ENCODE data around the gene DNM3.

The DNM3 gene

DNA sequence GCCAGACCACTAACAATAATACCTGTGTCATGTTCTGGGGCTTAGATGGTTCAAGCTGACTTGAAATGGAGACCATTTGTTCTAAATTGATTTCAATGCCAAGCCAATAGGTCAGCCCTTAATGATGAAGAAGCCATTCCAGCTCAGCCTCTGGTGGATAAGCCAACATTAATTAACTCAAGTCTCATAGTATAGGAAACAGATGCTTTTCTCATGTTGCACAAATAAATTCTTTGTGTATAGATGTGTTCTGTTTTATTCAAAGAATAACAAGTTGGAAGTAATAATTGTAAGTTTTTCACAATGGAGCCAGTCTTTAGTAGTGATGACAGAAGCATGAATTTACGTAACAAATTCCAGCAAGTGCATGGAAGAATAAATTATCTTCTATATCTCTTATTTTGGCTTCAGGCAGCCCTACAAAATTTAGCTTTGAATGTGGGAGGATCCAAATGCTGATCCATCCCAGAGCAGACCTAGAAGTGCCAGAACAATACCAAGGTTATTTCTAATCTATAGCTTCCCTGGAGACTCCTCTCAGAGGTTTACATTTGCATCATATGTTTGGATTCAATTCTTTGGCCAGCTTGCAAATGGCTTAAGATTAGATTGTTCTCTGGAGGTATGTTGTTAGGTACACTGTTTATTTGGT lies 536.9 kb downstream of the DNM3 start:
- H3K27ac ChIP-seq (ENCODE audit: low read depth, low read length): no peak overlapping the region

DNA sequence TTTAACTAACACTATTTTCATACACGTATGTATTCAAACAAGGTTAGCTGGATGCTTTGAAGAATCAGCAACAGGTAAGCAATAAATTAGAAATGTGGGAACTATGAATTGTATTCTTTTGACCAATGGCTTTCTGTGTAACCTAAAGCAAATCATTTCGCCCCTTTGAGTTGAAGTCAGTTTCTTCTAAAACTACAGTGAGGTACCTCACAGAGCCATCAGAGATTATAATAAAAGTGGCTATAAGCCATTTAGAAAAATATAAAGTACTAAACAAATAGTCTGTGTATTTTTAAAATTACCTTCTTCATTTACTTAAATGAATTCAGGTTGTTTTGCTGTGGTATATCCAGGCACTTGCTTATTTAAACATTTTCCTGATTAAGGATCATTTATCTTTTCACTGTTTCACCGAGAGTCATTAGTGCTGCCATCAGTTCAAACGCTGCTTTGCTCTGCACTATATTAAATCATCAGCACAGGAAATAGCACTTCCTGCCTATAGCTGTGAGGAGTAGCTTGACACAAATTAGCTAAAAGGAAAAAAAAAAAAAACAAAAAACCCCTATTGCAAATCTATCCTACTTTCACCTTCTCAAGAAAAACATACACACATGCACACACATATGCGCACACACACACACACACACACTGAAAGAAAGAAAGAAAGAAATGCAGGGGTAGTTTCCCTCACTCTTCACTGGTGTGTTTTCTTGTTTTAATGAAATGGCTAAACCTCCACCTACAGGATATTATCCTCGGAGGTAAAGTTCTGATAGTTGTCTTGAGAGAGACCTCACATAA lies 539.3 kb downstream of the DNM3 start:
- Histone ChIP-seq H3K27ac (ENCODE audit: low read depth, low read length) (peak overlapping the region; percentile 81), H3K79me2 (ENCODE audit: insufficient read depth, low read length) (no peaks in the 10 kb centered on the region), H2AFZ (ENCODE audit: low read depth, low read length, severe bottlenecking) (peak overlapping the region; percentile 95), H3K9me3 (ENCODE audit: insufficient read depth, low read length) (no peaks in the 10 kb centered on the region), H3K4me3 (ENCODE audit: insufficient read depth, low read length, poor library complexity, severe bottlenecking) (peak overlapping the region; percentile 47), H3K9ac (ENCODE audit: low read length) (peak overlapping the region; percentile 57), H3K36me3 (ENCODE audit: low read length) (no peaks in the 10 kb centered on the region), H4K20me1 (ENCODE audit: low read depth, low read length) (no peaks in the 10 kb centered on the region), H3K9me2 (replicated peaks; ENCODE audit: insufficient read depth, low read length) (no peaks in the 10 kb centered on the region), H3F3A (ENCODE audit: insufficient read depth) (peaks cover 4% of the 10 kb centered on the region; the same call in 1 of the 2 replicates), H3K27me3 (ENCODE audit: low read length) (no peaks in the 10 kb centered on the region), H3K4me2 (ENCODE audit: low read depth, low read length, poor library complexity, severe bottlenecking) (peak overlapping the region; percentile 98)
- TF ChIP-seq EZH2phosphoT487 (conservative IDR thresholded peaks at IDR 0.05; ENCODE audit: low read length): no peak
- TF ChIP-seq, protein P1, sequence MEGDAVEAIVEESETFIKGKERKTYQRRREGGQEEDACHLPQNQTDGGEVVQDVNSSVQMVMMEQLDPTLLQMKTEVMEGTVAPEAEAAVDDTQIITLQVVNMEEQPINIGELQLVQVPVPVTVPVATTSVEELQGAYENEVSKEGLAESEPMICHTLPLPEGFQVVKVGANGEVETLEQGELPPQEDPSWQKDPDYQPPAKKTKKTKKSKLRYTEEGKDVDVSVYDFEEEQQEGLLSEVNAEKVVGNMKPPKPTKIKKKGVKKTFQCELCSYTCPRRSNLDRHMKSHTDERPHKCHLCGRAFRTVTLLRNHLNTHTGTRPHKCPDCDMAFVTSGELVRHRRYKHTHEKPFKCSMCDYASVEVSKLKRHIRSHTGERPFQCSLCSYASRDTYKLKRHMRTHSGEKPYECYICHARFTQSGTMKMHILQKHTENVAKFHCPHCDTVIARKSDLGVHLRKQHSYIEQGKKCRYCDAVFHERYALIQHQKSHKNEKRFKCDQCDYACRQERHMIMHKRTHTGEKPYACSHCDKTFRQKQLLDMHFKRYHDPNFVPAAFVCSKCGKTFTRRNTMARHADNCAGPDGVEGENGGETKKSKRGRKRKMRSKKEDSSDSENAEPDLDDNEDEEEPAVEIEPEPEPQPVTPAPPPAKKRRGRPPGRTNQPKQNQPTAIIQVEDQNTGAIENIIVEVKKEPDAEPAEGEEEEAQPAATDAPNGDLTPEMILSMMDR (IDR thresholded peaks at IDR 0.05; ENCODE audit: insufficient read depth, low read length, poor library complexity, severe bottlenecking): no peak

More for the DNA sequence above, 536.9 kb downstream of the DNM3 start:
- H3K79me2 ChIP-seq (ENCODE audit: insufficient read depth, low read length): no peaks in the 10 kb centered on the region
- peaks cover 4% of the 10 kb centered on the region; the same call in 1 of the 2 replicates for H3F3A ChIP-seq (ENCODE audit: insufficient read depth)
- no peak overlapping the region for H3K4me3 ChIP-seq (ENCODE audit: insufficient read depth, low read length, poor library complexity, severe bottlenecking)
- no peaks in the 10 kb centered on the region for H3K9me2 ChIP-seq (replicated peaks; ENCODE audit: insufficient read depth, low read length)
- H2AFZ ChIP-seq (ENCODE audit: low read depth, low read length, severe bottlenecking): no peak overlapping the region
- no peak overlapping the region for H3K4me2 ChIP-seq (ENCODE audit: low read depth, low read length, poor library complexity, severe bottlenecking)
- H3K36me3 ChIP-seq (ENCODE audit: low read length): no peaks in the 10 kb centered on the region
- H3K9me3 ChIP-seq (ENCODE audit: insufficient read depth, low read length): no peaks in the 10 kb centered on the region
- no peak overlapping the region for H3K9ac ChIP-seq (ENCODE audit: low read length)
- TF ChIP-seq, protein P1 (IDR thresholded peaks at IDR 0.05; ENCODE audit: insufficient read depth, low read length, poor library complexity, severe bottlenecking): no peak
- TF ChIP-seq EZH2phosphoT487 (conservative IDR thresholded peaks at IDR 0.05; ENCODE audit: low read length): no peak
- H3K27me3 ChIP-seq (ENCODE audit: low read length): no peaks in the 10 kb centered on the region
- no peaks in the 10 kb centered on the region for H4K20me1 ChIP-seq (ENCODE audit: low read depth, low read length)

DNA sequence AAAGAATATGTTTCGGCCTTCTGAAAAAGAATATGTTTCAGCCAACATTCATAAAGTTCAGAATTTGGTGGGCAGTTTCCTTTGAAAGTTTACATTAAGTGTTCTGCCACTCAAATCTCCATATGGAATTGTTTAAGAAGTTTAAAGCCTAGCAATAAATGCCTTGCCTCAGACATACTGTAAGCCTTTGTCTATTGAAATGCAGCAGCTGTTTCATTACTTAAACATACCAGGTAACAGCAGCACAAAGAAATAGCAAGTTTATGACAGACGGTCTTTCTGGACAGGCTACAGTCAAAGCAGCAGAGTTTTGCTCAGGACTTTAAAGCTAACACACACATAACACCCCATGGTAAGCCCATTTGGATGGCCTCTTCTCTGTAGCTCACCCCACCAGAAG lies 540.6 kb downstream of the DNM3 start:
- no peak overlapping the region for H3K9ac ChIP-seq (ENCODE audit: low read length)

More for the DNA sequence above, 540.6 kb downstream of the DNM3 start:
- peak overlapping the region; percentile 2 for H2AFZ ChIP-seq (ENCODE audit: low read depth, low read length, severe bottlenecking)
- H3K4me3 ChIP-seq (ENCODE audit: insufficient read depth, low read length, poor library complexity, severe bottlenecking): no peak overlapping the region
- no peaks in the 10 kb centered on the region for H3K9me2 ChIP-seq (replicated peaks; ENCODE audit: insufficient read depth, low read length)
- no peaks in the 10 kb centered on the region for H3K36me3 ChIP-seq (ENCODE audit: low read length)
- TF ChIP-seq EZH2phosphoT487 (conservative IDR thresholded peaks at IDR 0.05; ENCODE audit: low read length): no peak
- TF ChIP-seq, protein P1 (IDR thresholded peaks at IDR 0.05; ENCODE audit: insufficient read depth, low read length, poor library complexity, severe bottlenecking): no peak
- H3K4me2 ChIP-seq (ENCODE audit: low read depth, low read length, poor library complexity, severe bottlenecking): no peak overlapping the region
- peaks cover 4% of the 10 kb centered on the region; the same call in 1 of the 2 replicates for H3F3A ChIP-seq (ENCODE audit: insufficient read depth)
- no peaks in the 10 kb centered on the region for H3K79me2 ChIP-seq (ENCODE audit: insufficient read depth, low read length)
- H3K27me3 ChIP-seq (ENCODE audit: low read length): no peaks in the 10 kb centered on the region
- H4K20me1 ChIP-seq (ENCODE audit: low read depth, low read length): no peaks in the 10 kb centered on the region
- H3K27ac ChIP-seq (ENCODE audit: low read depth, low read length): no peak overlapping the region
- H3K9me3 ChIP-seq (ENCODE audit: insufficient read depth, low read length): no peaks in the 10 kb centered on the region
